SH-SY5Y (cell line): ENCODE measurements around the gene MACROD2.

Experiments used
- GATA2 ChIP-seq: IDR thresholded peaks from 2 replicates; pipeline ENCODE4 v1.6.1; 2011; ENCODE audit warnings: mild to moderate bottlenecking, low read depth, low read length
- GATA3 ChIP-seq: IDR thresholded peaks from 2 replicates; pipeline ENCODE4 v1.6.1; 2011; ENCODE audit warnings: low read depth, mild to moderate bottlenecking, low read length, moderate library complexity

GRCh38 chr20:15547119-15547518, 1551.8 kb downstream of the MACROD2 start:
- TF ChIP-seq GATA2: no peak
- no peak for TF ChIP-seq GATA3
